Stomach (tissue), 9 donors: Measurements from ENCODE around the gene TCF7L1. TPM values are rescaled to one million over a fixed set of nuclear protein-coding genes. Genes with fewer than 3 reads are reported as not detected.
A peak's percentile ranks its signal among the peaks of the same experiment; 100 is the strongest.

Source experiments
- DNase-seq, 2 donors: peaks; one replicate each; pipeline versions ENCODE4 v3.0.0 to v3.0.0-alpha.2; 2013 to 2019
- H3K27ac ChIP-seq, 5 donors: fragments of 200-600 bp in 4 of 5; sonication (generic) in 4 of 5; one replicate each; pipeline ENCODE4 v1.5.1; 2013 to 2019; ENCODE audit warnings: mild to moderate bottlenecking in 1 of 5, moderate library complexity in 1 of 5
- H3K27me3 ChIP-seq, 3 donors: fragments of 200-600 bp; sonication (generic); one replicate each; pipeline ENCODE4 v1.5.1; 2017 to 2019; ENCODE audit warnings: mixed run types in 1 of 3
- H3K36me3 ChIP-seq, 4 donors: fragments of 200-600 bp; sonication (generic); 1 replicate in 3 of 4; 2 replicates in 1 of 4; pipeline ENCODE4 v1.5.1; 2016 to 2019
- H3K4me1 ChIP-seq, 4 donors: fragments of 200-600 bp; sonication (generic); one replicate each; pipeline ENCODE4 v1.5.1; 2016 to 2019
- H3K4me3 ChIP-seq, 4 donors: fragments of 200-600 bp; sonication (generic) in 3 of 4; one replicate each; pipeline ENCODE4 v1.5.1; 2016 to 2019; ENCODE audit warnings: mild to moderate bottlenecking in 1 of 4
- H3K9me3 ChIP-seq, 4 donors: fragments of 200-600 bp; sonication (generic); one replicate each; pipeline ENCODE4 v1.5.1; 2016 to 2019
- CTCF ChIP-seq, 7 experiments: fragments of 450-650 bp in 4 of 7; fragments of 200-600 bp in 3 of 7; sonication (generic) in 3 of 7; IDR thresholded peaks; one replicate each; pipeline ENCODE4 v1.5.1; 2016 to 2019; ENCODE audit warnings: antibody characterized with exemption in 7 of 7, control low read depth in 2 of 7, mild to moderate bottlenecking in 1 of 7
- EP300 ChIP-seq: sonication (generic); formaldehyde crosslinking; IDR thresholded peaks from one replicate; pipeline ENCODE4 v1.6.1; 2017; ENCODE audit warnings: antibody characterized with exemption
- POLR2A ChIP-seq, 4 donors: fragments of 450-650 bp; IDR thresholded peaks; one replicate each; pipeline ENCODE4 v1.6.1; 2016; ENCODE audit warnings: antibody characterized with exemption in 4 of 4, control low read depth in 2 of 4, mild to moderate bottlenecking in 1 of 4, moderate library complexity in 1 of 4
- POLR2AphosphoS5 ChIP-seq, 3 donors: sonication (generic); formaldehyde crosslinking; IDR thresholded peaks; one replicate each; pipeline ENCODE4 v1.6.1; 2016; ENCODE audit warnings: antibody characterized with exemption in 3 of 3
- WGBS, 5 donors: extraction: QIAGEN DNeasy Blood & Tissue Kit in 3 of 5; methylation state at CpG; one replicate each; pipeline versions ENCODE4 v1.1.5 to v1.1.7; 2013 to 2018; 5-methylcytosine and 5-hydroxymethylcytosine counted together
- intact Hi-C: fragments of 100-400 bp; cut with DNase I; formaldehyde crosslinking; loops from one replicate; pipeline ENCODE4 v1.15.1; 2023; ENCODE audit warnings: low total_unique reads
- polyA plus RNA-seq, 3 donors: library from polyadenylated mRNA; stranded (reverse); fragments of 200-250 nt; gene quantifications; one replicate each; pipeline ENCODE4 v1.2.3, GENCODE V29; 2013
- total RNA-seq, 5 donors: library from RNA; depleted of rRNA; stranded (reverse); fragments of >200 nt; gene quantifications; one replicate each; pipeline versions ENCODE4 v1.1.0 to v1.2.3, GENCODE V29; 2014 to 2016
- donor health status: healthy with polysubstance abuse.
- donor health status: Bipolar disorder and iron deficiency.
- donor health status: healthy.

TCF7L1 gene
- total and polyA plus RNA-seq, 8 donors, result 0.45 to 8.3 (median 4.9) TPM; not detected in 1

GRCh38 chr2:85185431-85185940 is 52.3 kb downstream of the TCF7L1 start:
- no peak overlapping the region for H3K27ac ChIP-seq
- no peaks in the 10 kb centered on the region for H3K36me3 ChIP-seq
- no peak for DNase-seq
- peaks cover 0 to 23% (median 8%) of the 10 kb centered on the region in 4 donors for H3K4me1 ChIP-seq
- no peaks in the 10 kb centered on the region for H3K9me3 ChIP-seq
- H3K4me3 ChIP-seq, result no peak overlapping the region
- WGBS, 5 donors, result 77 to 87% (median 80%) methylated on average over 5 to 7 of the region's 7 CpGs
- intact Hi-C loops, result no loop called here
- no peaks in the 10 kb centered on the region for H3K27me3 ChIP-seq
- TF ChIP-seq CTCF (IDR thresholded peaks at IDR 0.05) (no peak), POLR2AphosphoS5 (IDR thresholded peaks at IDR 0.05) (no peak)

GRCh38 chr2:85187069-85187468 is 53.9 kb downstream of the TCF7L1 start:
- no peak overlapping the region for H3K4me3 ChIP-seq
- 69 to 84% (median 76%) methylated on average over 2 of the region's 2 CpGs for WGBS, 5 donors
- intact Hi-C loops, result no loop called here
- DNase-seq, result no peak
- H3K36me3 ChIP-seq, result no peaks in the 10 kb centered on the region
- peaks cover 0 to 13% (median under 1%) of the 10 kb centered on the region in 4 donors for H3K4me1 ChIP-seq
- no peaks in the 10 kb centered on the region for H3K27me3 ChIP-seq
- H3K9me3 ChIP-seq, result no peaks in the 10 kb centered on the region
- TF ChIP-seq CTCF (IDR thresholded peaks at IDR 0.05), result no peak
- TF ChIP-seq POLR2A (IDR thresholded peaks at IDR 0.05), result no peak
- no peak for TF ChIP-seq EP300
- TF ChIP-seq POLR2AphosphoS5 (IDR thresholded peaks at IDR 0.05), result no peak
- H3K27ac ChIP-seq, result no peak overlapping the region

- no peaks in the 10 kb centered on the region for H3K36me3 ChIP-seq
- no peaks in the 10 kb centered on the region for H3K9me3 ChIP-seq
- H3K27me3 ChIP-seq, result no peaks in the 10 kb centered on the region
- DNase-seq, result no peak
- H3K4me3 ChIP-seq, result no peak overlapping the region
- H3K4me1 ChIP-seq, result peaks cover 0 to 12% (median 0%) of the 10 kb centered on the region in 4 donors
- TF ChIP-seq POLR2AphosphoS5 (IDR thresholded peaks at IDR 0.05) (no peak), EP300 (no peak), CTCF (IDR thresholded peaks at IDR 0.05) (no peak), POLR2A (IDR thresholded peaks at IDR 0.05) (no peak)
- intact Hi-C loops, result no loop called here
- H3K27ac ChIP-seq, result no peak overlapping the region
- WGBS, 5 donors, result 29 to 45% (median 35%) methylated on average over 5 of the region's 5 CpGs
These were observed 55.7 kb downstream of the TCF7L1 start for GRCh38 chr2:85188852-85189251.

GRCh38 chr2:85189606-85190270 is 56.5 kb downstream of the TCF7L1 start:
- peak in 1 of 2 donors; percentile 46 for DNase-seq
- Histone ChIP-seq H3K4me3 (no peak overlapping the region), H3K36me3 (no peaks in the 10 kb centered on the region), H3K4me1 (peaks cover 0 to 12% (median 0%) of the 10 kb centered on the region in 4 donors), H3K9me3 (no peaks in the 10 kb centered on the region), H3K27me3 (no peaks in the 10 kb centered on the region), H3K27ac (no peak overlapping the region)
- TF ChIP-seq POLR2A (IDR thresholded peaks at IDR 0.05) (no peak), POLR2AphosphoS5 (IDR thresholded peaks at IDR 0.05) (no peak), CTCF (IDR thresholded peaks at IDR 0.05) (no peak), EP300 (no peak)
- 58 to 81% (median 71%) methylated on average over 12 of the region's 12 CpGs for WGBS, 5 donors
- intact Hi-C loops, result no loop called here
